Pericardium fibroblast (primary cell): Measurements from ENCODE around the gene MISP3. TPM values are rescaled to one million over a fixed set of nuclear protein-coding genes. Genes with fewer than 3 reads are reported as not detected.

ENCODE experiments used
- total RNA-seq: library from RNA; depleted of rRNA; stranded (reverse); fragments of >200 nt; gene quantifications from 2 replicates; pipeline ENCODE4 v1.2.3, GENCODE V29; 2015

MISP3 gene
- total RNA-seq = 0.35 and 1.2 TPM in 2 replicates

DNA sequence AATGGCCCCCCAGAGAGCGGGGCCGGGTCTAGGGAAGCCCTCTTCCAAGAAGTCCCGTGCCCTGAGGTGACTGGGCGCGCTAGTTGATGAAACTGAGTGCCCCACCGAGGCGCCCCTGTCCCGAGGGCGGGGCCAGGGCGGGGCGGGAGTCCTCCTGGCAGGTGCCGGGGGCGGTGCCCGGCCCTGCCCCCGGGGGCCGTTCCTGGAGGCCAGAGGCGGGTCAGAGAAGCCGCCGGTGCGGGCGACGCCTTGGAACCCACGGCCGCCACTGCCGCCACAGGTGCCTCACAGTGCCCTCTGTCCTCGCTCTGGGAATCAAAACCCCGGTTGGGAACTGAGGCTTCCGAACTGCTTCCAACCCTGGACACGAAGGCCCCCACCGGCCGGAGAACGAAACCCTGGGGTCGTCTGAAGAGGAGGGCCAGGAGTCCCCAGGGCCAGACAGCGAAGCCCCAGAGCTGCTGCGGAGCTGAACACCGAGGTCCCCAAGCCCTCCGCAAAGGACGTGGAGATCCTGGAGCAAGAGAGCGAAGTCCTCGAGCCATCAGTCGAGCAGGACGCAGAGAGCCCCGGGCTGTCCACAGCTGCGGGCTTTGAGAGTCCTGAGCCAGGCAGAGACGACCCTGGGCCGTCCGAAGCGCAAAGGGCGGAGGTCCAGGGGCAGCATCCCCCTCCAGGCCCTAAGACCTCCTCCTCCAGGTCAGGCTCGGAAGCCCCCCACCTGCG, at the start of gene MISP3:
TSS of gene MISP3 (plus strand) at position 252 of the 726 bp plus-strand sequence. CDS start 524 bp downstream, outside the sequence.

DNA sequence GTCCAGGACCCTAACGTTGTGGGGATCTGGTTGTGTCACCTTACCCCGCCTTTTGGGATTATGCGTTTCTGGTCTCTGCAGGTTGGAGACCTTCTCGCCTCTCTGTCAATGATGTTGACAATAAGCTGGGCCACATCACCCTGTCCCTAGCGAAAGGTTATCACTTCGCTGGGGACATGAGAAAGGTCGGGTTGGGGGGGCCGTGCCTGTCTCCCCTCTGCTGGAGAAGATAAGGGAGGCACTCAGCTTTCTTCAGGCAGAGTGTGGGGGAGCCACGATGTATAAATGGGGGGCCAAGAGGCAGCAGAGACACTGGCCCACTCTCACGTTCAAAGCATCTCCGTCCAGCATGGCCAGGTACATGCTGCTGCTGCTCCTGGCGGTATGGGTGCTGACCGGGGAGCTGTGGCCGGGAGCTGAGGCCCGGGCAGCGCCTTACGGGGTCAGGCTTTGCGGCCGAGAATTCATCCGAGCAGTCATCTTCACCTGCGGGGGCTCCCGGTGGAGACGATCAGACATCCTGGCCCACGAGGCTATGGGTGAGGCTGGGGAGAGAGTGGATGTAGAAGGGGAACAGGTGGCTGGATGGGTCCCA, 44.6 kb upstream of the MISP3 start, which contains the start of gene RLN3:
TSS of gene RLN3 (plus strand) at position 293 of the 595 bp plus-strand sequence. CDS start at position 350, 57 bp downstream.

DNA sequence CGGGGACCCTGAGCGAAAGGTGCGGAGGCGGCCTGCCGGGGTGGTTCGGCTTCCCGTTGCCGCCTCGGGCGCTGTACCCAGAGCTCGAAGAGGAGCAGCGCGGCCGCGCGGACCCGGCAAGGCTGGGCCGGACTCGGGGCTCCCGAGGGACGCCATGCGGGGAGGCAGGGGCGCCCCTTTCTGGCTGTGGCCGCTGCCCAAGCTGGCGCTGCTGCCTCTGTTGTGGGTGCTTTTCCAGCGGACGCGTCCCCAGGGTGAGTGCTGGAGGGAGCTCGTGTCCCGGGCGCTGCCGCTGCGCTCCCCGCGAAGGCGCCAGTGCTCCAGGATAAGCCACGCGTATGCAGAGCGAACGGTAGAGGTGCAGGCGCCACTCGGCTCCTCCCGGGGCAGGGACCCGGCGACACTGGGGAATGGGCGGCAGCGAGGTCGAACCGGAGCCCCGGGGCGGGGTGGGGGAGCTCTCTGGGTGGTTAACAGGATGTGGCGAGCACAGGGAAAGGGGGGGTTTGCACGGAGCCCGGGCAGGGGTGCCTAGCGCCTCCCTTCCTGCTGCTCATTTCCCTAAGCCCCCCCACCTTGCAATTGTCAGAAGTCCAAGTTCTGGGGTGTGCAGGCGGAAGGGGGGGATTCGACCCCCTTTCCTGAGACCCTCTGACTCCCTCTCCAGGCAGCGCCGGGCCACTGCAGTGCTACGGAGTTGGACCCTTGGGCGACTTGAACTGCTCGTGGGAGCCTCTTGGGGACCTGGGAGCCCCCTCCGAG, 40.7 kb upstream of the MISP3 start, which contains the start of gene IL27RA:
TSS of gene IL27RA (plus strand) at position 44 of the 762 bp plus-strand sequence. CDS start at position 155, 111 bp downstream.

DNA sequence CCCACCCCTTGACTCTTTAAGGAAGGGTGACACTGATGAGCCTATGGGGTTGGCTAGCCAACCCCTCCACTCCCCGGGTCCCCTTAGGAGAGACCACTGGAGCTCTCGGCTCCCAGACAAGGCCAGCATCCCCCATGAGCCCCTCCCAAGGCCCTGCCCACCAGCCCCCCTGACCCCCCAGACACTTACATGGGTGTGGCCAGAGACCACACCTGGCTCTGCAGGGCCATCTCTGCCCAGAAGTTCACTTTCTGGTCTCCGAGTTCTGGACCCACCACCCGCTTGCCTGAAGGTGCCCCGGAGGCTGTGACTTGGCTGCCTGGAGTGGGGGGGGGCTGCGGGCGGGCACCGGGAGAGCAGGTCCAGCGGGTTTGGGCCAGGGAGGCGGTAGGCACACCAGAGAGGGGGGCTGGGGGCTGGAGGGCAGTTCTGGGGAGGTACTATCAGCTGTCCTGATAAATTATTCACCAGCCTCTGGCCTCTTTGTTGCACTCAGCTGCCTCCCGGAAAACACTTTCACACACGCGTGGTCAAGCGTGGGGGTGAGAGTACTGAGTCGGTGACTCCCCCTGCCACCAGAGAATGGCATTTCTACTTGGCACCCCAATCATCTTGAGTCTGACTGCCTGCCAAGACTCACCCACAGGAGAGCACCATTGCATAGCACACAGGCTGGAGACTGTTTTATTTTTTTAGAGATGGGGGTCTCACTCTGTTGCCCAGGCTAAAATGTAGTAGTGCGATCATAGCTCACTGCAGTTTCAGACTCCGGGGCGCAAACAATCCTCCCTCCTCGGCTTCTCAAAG, 10.6 kb upstream of the MISP3 start, which contains the start of gene PALM3:
TSS of gene PALM3 (minus strand) at position 326 of the 807 bp plus-strand sequence. CDS start at position 230, 96 bp downstream.

DNA sequence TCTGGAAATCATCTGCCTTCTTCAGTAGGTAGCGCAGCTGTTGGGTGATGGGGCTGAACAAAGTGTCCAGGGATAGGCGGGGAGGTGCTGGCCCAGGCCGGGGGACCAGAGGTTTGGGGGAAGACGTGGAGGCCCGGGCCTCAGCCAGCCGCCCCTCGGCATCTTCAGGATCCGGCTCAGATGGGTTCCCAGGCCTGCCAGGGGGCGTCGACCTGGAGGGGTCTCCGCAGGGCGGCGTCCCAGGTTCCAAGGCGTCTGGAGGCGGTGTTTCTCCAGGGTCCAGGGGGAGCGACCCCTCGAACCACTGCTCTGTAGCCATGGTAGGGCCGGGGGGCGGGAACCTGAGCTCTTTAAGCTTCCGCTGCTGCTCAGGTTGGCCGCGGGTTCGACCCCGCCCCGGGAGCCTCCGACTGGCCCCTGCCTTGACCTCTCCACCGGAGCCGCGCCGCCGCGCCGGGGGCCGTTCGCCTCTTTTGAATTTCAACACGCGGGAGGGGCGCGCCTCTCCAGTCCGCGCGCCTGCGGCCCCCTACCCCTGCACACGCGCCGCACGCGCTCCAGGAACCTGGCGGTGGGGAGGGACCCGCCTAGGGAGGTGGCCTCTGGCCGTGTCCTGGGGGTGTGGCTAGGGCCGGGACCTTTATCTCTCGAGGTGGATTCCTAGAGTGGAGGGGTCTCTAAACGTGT, 12.9 kb downstream of the MISP3 start, which contains the start of gene C19orf67:
TSS of gene C19orf67 (minus strand) at position 475 of the 687 bp plus-strand sequence. CDS start at position 319, 156 bp downstream.

DNA sequence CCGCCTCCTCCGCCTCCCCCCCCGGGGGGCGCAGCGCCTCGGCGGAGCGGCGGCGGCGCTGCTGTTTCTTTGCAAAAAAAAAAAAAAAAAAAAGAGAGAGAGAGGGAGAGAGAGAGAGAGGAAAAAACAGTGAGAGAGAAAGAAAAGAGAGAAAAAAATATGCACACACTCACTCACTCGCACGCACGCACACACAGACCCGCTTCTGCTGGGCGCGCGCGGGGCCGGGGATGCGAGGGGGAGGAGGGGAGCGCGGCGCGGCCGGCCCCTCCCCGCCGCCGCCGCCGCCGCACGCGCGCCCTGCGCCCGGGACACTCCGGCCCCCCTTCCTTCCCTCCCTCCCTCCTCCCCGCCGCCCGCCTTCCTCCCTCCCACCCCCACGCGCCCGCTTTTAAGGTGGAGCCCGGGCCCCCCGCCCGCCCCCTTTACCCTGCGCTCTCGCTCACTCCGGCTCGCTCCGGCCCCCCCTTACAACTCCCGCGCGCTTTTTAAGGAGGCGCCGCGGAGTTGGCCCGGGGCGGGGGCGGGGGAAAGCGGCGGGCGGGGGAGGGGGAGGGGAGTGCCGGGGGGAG, 18.0 kb downstream of the MISP3 start, which contains the start of gene SAMD1:
TSS of gene SAMD1 (minus strand) at position 243 of the 572 bp plus-strand sequence.

DNA sequence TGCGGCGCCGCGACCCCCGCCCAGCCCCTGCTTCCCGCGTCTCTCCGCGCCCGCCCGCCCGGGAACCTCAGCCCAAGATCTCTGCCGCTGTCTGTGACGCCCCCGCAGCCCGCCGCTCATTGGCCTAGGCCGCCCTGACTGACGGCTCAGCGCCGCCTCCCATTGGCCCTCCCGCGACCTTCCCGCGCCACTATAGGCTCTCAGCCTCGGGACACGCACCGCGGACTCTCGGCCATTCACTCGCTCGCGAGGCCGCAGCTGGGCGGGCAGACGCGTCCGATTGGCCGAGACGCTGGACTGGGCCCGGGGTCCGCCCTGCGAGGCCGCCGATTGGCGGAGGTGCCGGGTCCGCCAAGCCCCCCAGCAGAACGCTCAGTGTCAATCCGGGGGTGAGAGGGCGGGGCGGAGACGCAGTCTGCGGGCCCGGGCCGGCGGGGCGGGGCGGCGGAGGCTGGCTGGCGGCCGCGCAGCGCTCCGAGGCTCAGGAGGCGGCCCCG, 45.1 kb downstream of the MISP3 start, which contains the start of gene PRKACA:
TSS of gene PRKACA (minus strand) at position 95 of the 497 bp plus-strand sequence. CDS start 215 bp downstream, outside the sequence.

Other genes with a start within 250 kb of the MISP3 start
- gene NANOS3, start 195.7 kb upstream of the MISP3 start, total RNA-seq = not detected in 2 replicates
- 0.09 TPM in 1 of 2 replicates, not detected in the other for gene BRME1, start 166.7 kb upstream of the MISP3 start, total RNA-seq
- gene CC2D1A, start 166.6 kb upstream of the MISP3 start, total RNA-seq = 14.9 and 21.4 TPM in 2 replicates
- 6.5 and 8.2 TPM in 2 replicates for gene PODNL1, start 134.4 kb upstream of the MISP3 start, total RNA-seq
- gene DCAF15, start 120.3 kb upstream of the MISP3 start, total RNA-seq = 15.1 and 20.4 TPM in 2 replicates
- 2.4 and 4.3 TPM in 2 replicates for gene RFX1, start 66.5 kb upstream of the MISP3 start, total RNA-seq
- gene RLN3, start 44.6 kb upstream of the MISP3 start, total RNA-seq = not detected in 2 replicates
- 0.47 and 0.60 TPM in 2 replicates for gene IL27RA, start 41.0 kb upstream of the MISP3 start, total RNA-seq
- gene PALM3, start 10.7 kb upstream of the MISP3 start, total RNA-seq = not detected in 2 replicates
- not detected in 2 replicates for gene C19orf67, start 13.0 kb downstream of the MISP3 start, total RNA-seq
- gene SAMD1, start 18.0 kb downstream of the MISP3 start, total RNA-seq = 28.6 and 29.1 TPM in 2 replicates
- 53.4 and 58.8 TPM in 2 replicates for gene PRKACA, start 45.0 kb downstream of the MISP3 start, total RNA-seq
- 0.35 and 5.8 TPM in 2 replicates for gene ASF1B, start 63.8 kb downstream of the MISP3 start, total RNA-seq
- gene ADGRL1, start 133.4 kb downstream of the MISP3 start, total RNA-seq = 10.4 and 12.8 TPM in 2 replicates